Measurements from ENCODE around the gene TRAPPC3L. TPM values are rescaled to one million over a fixed set of nuclear protein-coding genes. Genes with fewer than 3 reads are reported as not detected.

The TRAPPC3L gene
- total and polyA plus RNA-seq, 2 of the 13 experiments (the other 11 are each of a cell fraction or from before 2014, with no cell fraction given): not detected

DNA sequence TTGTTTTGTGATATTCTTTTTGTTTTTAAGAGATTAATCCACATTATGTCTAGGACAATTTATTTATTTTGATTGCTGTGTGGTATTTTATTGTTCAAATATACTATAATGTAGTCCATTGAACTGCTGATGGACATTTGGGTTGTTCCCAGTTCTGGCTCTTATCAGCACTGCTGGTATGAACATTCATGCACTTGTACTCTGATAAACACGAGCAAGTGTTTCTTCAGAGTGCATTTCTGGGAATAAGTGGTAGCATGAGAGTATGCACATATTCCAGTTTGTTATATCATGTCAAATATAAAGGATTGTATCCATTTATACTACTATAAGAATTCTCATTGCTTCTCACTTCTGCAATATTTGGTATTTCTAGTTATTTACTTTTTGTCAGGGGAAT is 77.2 kb downstream of the TRAPPC3L start:
- TF ChIP-seq, protein P1, sequence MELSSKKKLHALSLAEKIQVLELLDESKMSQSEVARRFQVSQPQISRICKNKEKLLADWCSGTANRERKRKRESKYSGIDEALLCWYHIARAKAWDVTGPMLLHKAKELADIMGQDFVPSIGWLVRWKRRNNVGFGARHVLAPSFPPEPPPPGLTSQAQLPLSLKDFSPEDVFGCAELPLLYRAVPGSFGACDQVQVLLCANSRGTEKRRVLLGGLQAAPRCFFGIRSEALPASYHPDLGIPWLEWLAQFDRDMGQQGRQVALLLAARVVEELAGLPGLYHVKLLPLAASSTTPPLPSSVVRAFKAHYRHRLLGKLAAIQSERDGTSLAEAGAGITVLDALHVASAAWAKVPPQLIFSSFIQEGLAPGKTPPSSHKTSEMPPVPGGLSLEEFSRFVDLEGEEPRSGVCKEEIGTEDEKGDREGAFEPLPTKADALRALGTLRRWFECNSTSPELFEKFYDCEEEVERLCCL (CRISPR knock-in tag; IDR thresholded peaks at IDR 0.05; ENCODE audit: borderline replicate concordance): no peak
- no peak for TF ChIP-seq TOPORS (CRISPR knock-in tag; IDR thresholded peaks at IDR 0.05)
- TF ChIP-seq, protein P2, sequence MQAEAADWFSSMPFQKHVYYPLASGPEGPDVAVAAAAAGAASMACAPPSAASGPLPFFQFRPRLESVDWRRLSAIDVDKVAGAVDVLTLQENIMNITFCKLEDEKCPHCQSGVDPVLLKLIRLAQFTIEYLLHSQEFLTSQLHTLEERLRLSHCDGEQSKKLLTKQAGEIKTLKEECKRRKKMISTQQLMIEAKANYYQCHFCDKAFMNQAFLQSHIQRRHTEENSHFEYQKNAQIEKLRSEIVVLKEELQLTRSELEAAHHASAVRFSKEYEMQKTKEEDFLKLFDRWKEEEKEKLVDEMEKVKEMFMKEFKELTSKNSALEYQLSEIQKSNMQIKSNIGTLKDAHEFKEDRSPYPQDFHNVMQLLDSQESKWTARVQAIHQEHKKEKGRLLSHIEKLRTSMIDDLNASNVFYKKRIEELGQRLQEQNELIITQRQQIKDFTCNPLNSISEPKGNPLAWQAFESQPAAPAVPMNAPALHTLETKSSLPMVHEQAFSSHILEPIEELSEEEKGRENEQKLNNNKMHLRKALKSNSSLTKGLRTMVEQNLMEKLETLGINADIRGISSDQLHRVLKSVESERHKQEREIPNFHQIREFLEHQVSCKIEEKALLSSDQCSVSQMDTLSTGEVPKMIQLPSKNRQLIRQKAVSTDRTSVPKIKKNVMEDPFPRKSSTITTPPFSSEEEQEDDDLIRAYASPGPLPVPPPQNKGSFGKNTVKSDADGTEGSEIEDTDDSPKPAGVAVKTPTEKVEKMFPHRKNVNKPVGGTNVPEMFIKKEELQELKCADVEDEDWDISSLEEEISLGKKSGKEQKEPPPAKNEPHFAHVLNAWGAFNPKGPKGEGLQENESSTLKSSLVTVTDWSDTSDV (CRISPR knock-in tag; IDR thresholded peaks at IDR 0.05): no peak
- TF ChIP-seq SETDB1 (CRISPR knock-in tag; IDR thresholded peaks at IDR 0.05; ENCODE audit: borderline replicate concordance): no peak
- TF ChIP-seq REPIN1 (CRISPR knock-in tag; IDR thresholded peaks at IDR 0.05; ENCODE audit: borderline replicate concordance, low read depth): no peak
- TF ChIP-seq, protein P3, sequence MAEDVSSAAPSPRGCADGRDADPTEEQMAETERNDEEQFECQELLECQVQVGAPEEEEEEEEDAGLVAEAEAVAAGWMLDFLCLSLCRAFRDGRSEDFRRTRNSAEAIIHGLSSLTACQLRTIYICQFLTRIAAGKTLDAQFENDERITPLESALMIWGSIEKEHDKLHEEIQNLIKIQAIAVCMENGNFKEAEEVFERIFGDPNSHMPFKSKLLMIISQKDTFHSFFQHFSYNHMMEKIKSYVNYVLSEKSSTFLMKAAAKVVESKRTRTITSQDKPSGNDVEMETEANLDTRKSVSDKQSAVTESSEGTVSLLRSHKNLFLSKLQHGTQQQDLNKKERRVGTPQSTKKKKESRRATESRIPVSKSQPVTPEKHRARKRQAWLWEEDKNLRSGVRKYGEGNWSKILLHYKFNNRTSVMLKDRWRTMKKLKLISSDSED (CRISPR knock-in tag; IDR thresholded peaks at IDR 0.05): no peak
- TF ChIP-seq, protein P4, sequence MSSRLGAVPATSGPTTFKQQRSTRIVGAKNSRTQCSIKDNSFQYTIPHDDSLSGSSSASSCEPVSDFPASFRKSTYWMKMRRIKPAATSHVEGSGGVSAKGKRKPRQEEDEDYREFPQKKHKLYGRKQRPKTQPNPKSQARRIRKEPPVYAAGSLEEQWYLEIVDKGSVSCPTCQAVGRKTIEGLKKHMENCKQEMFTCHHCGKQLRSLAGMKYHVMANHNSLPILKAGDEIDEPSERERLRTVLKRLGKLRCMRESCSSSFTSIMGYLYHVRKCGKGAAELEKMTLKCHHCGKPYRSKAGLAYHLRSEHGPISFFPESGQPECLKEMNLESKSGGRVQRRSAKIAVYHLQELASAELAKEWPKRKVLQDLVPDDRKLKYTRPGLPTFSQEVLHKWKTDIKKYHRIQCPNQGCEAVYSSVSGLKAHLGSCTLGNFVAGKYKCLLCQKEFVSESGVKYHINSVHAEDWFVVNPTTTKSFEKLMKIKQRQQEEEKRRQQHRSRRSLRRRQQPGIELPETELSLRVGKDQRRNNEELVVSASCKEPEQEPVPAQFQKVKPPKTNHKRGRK (CRISPR knock-in tag; IDR thresholded peaks at IDR 0.05): no peak
- no peaks in the 10 kb centered on the region for H3K9me3 ChIP-seq (ENCODE audit: low read length)
- intact Hi-C loops (cut with micrococcal nuclease; ENCODE audit: unreplicated experiment) (no loop called here), in situ Hi-C loops (cut with HindIII; ENCODE audit: extremely low pct_ligation_motif_present, low pct_unique_long_range_greater_than_20kb) (no loop called here)
- CTCF ChIA-PET (ENCODE audit: low intra/inter-chr PET ratio, low total read pairs): no interaction called here
- 4% methylated on average over 1 of the region's 1 CpG for WGBS (ENCODE audit: low lambda C conversion rate)
- H3K27me3 ChIP-seq (ENCODE audit: control insufficient read depth in 1 of 2, insufficient read depth in 2 of 2, low read length in 2 of 2): peaks cover 0 to 12% of the 10 kb centered on the region in 2 experiments; a peak in 2 of 5 replicates
- FAIRE-seq (no peak), DNase-seq (ENCODE audit: low spot score) (no peak), ATAC-seq (no peak)
- no peak overlapping the region for H3K27ac ChIP-seq (ENCODE audit: extremely low read length, insufficient read depth, low read length)
- H4K20me1 ChIP-seq (ENCODE audit: insufficient read depth, low read length): no peaks in the 10 kb centered on the region
- H3K79me2 ChIP-seq (ENCODE audit: insufficient read depth, low read length): no peaks in the 10 kb centered on the region
- no TSS peak for BruUV-seq (replicated peaks)
- H3K4me2 ChIP-seq (ENCODE audit: low read depth, low read length): no peak overlapping the region
- no peak overlapping the region for H3K9ac ChIP-seq (ENCODE audit: insufficient read depth, low read depth, low read length)
- no peak overlapping the region for H3K4me3 ChIP-seq (replicated peaks in 1 of 3; ENCODE audit: insufficient read depth in 1 of 3, low read depth in 2 of 3, low read length in 3 of 3)
- POLR2A ChIA-PET: no interaction called here
- no peaks in the 10 kb centered on the region for H3K4me1 ChIP-seq (ENCODE audit: insufficient read depth, low read length)
- H2AFZ ChIP-seq (ENCODE audit: low read length): no peak overlapping the region
- H3K36me3 ChIP-seq (replicated peaks in 1 of 2; ENCODE audit: control insufficient read depth in 1 of 2, insufficient read depth in 2 of 2, low read length in 2 of 2): no peaks in the 10 kb centered on the region

All from HepG2 (cell line).